ENCODE data around the gene OPN1MW.
"Not testable (repeated sequence)": the region's sequence is repeated elsewhere in the genome, so short reads cannot be mapped to it uniquely, and the experiment has no call there.

The OPN1MW gene

DNA sequence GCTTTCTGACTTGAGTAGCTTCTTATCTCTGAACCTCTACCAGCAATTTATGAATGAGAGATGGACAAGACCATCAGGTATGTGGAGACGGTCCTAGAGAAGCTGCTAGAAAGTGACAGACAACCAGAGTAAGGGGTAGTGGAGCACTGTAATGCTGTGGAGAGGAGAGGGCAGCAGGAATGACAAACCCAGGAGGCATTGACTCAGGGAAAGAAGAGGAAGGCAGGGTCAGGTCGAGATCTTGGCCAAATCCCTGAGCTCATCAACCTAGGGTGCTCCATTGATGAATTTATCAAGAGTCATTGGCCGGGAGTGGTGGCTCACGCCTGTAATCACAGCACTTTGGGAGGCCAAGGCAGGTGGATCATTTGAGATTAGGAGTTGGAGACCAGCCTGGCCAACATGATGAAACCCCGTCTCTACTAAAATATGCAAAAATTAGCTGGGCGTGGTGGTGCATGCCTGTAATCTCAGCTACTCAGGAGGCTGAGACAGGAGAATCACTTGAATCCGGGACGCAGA is 57.6 kb downstream of the OPN1MW start:
- CTCF ChIA-PET, H3K9me3 Mint-ChIP-seq, H3K27ac Mint-ChIP-seq: not testable (repeated sequence)

More for the DNA sequence above, 57.6 kb downstream of the OPN1MW start:
- not testable (repeated sequence) for DNase-seq, H3K4me1 Mint-ChIP-seq, H3K4me3 Mint-ChIP-seq, H3K36me3 Mint-ChIP-seq, H3K27me3 Mint-ChIP-seq

Data from activated naive CD4-positive, alpha-beta T cell treated with anti-CD3 and anti-CD28 coated beads, Interleukin-2, amount 10 ng/mL, durations not matched to agents 7 days and 5 days (primary cell).